ENCODE data around the gene TNIP2. TPM values are rescaled to one million over a fixed set of nuclear protein-coding genes. Genes with fewer than 3 reads are reported as not detected.
"Not testable (repeated sequence)": the region's sequence is repeated elsewhere in the genome, so short reads cannot be mapped to it uniquely, and the experiment has no call there.

Gene TNIP2
- total and polyA plus RNA-seq, 10 donors = 32.7 to 53.5 (median 47.9) TPM

DNA sequence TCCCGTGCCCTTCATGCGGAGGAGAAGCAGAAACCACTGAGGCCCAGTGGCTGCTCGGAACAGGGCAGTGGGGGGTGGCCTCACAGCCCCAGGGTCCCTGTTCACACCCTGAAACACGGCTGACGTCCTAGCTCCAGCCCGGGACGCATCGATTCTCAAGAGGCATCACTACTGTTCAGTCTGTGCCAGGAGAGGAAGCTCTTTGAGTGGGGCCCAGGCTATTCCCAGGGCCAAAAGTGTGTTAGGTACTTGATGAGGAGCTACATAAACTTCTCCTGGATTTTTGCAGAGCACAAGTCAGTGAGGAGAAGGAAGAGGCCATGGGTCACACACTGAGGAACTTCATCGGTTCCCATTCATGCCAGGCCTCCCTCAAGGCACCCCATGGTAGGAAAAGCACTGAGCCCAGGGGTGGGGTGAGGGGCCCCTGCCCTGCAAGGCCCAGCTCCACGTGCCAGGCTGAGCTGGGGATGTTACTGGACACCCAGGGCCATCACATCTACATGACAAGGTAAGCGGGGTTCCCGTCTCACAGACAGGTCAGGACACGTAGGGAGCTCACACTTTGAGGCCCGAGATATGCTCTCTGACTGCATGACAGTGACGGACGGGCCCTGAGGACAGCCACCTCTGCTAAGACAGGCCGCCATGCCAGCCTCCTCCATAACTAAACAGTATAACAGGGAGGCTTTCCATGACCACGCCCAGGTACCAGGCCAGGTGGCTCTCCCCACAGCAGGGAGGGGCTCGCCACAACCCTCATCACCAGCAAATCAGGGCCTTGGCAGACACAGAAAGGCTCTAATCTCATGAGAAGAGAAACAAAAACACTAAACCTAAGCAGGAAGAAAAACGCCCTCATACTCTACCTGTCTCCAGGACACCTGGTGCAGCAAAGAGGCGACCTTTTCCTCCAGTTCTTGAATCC is 12.4 kb downstream of the TNIP2 start:
- peak; percentile 59 for DNase-seq
- Histone ChIP-seq H3K9me3 (no peaks in the 10 kb centered on the region), H3K4me1 (peaks cover 21 to 57% (median 30%) of the 10 kb centered on the region in 6 donors), H3K27ac (peak overlapping the region in 2 of 8 donors; percentile 30 to 60), H3K36me3 (peaks cover 0 to 80% (median 54%) of the 10 kb centered on the region in 6 donors), H3K4me3 (no peak overlapping the region), H3K27me3 (replicated peaks in 1 of 7) (no peaks in the 10 kb centered on the region)
- no peak for TF ChIP-seq POLR2A (IDR thresholded peaks at IDR 0.05)
- peak in 1 of 3 donors; percentile 15 for TF ChIP-seq POLR2AphosphoS5 (IDR thresholded peaks at IDR 0.05)
- 77 to 94% (median 92%) methylated on average over 14 to 21 of the region's 21 CpGs for WGBS, 5 donors
- intact Hi-C loops (cut with DNase I; ENCODE audit: low total_unique reads) = no loop called here

DNA sequence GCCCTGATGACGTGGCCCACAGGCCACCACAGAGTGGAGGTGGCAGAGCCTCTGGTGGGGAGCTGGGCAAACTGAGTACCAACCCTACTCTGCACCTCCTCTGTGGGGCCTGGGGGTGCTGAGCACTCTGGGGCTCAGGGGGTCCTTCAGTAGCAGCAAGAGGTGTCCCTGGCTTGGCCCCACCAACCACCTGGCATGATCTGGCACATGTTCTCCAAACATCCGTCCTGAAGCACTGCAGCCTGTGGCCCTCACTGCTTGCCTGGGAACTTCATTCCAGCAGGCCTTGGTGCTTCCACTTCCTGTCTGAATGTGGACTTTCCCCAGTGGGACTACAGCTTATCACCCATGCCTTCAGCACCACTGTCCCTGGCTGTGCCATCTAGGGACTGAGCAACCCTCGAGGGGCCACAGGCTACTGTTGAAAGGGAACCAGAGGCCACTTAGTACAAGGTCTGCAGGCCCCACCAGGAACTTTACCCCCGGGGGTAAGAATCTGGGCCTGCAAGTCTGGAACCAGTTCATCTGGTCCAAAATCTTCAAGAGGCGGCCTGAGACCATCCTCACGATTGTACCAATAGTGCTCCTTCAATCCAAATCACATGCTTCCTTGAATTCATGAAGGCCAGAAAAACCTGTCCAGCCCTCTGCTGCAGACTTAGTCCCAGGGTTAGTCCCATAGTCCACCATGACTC is 13.2 kb downstream of the TNIP2 start:
- DNase-seq = no peak
- H3K4me1 ChIP-seq = peaks cover 21 to 49% (median 26%) of the 10 kb centered on the region in 6 donors
- H3K27ac ChIP-seq = peak overlapping the region in 2 of 8 donors; percentile 30 to 60
- WGBS, 5 donors = 80 to 89% (median 84%) methylated on average over 5 to 6 of the region's 6 CpGs
- no peaks in the 10 kb centered on the region for H3K9me3 ChIP-seq
- H3K27me3 ChIP-seq (replicated peaks in 1 of 7) = no peaks in the 10 kb centered on the region
- peaks cover 0 to 79% (median 54%) of the 10 kb centered on the region in 6 donors for H3K36me3 ChIP-seq
- TF ChIP-seq, protein P1, sequence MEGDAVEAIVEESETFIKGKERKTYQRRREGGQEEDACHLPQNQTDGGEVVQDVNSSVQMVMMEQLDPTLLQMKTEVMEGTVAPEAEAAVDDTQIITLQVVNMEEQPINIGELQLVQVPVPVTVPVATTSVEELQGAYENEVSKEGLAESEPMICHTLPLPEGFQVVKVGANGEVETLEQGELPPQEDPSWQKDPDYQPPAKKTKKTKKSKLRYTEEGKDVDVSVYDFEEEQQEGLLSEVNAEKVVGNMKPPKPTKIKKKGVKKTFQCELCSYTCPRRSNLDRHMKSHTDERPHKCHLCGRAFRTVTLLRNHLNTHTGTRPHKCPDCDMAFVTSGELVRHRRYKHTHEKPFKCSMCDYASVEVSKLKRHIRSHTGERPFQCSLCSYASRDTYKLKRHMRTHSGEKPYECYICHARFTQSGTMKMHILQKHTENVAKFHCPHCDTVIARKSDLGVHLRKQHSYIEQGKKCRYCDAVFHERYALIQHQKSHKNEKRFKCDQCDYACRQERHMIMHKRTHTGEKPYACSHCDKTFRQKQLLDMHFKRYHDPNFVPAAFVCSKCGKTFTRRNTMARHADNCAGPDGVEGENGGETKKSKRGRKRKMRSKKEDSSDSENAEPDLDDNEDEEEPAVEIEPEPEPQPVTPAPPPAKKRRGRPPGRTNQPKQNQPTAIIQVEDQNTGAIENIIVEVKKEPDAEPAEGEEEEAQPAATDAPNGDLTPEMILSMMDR (IDR thresholded peaks at IDR 0.05 in 8 of 11, conservative IDR thresholded peaks at IDR 0.05 in 3 of 11) = no peak
- TF ChIP-seq POLR2A (IDR thresholded peaks at IDR 0.05) (no peak), POLR2AphosphoS5 (IDR thresholded peaks at IDR 0.05) (no peak)
- H3K4me3 ChIP-seq = no peak overlapping the region
- intact Hi-C loops (cut with DNase I; ENCODE audit: low total_unique reads) = no loop called here

DNA sequence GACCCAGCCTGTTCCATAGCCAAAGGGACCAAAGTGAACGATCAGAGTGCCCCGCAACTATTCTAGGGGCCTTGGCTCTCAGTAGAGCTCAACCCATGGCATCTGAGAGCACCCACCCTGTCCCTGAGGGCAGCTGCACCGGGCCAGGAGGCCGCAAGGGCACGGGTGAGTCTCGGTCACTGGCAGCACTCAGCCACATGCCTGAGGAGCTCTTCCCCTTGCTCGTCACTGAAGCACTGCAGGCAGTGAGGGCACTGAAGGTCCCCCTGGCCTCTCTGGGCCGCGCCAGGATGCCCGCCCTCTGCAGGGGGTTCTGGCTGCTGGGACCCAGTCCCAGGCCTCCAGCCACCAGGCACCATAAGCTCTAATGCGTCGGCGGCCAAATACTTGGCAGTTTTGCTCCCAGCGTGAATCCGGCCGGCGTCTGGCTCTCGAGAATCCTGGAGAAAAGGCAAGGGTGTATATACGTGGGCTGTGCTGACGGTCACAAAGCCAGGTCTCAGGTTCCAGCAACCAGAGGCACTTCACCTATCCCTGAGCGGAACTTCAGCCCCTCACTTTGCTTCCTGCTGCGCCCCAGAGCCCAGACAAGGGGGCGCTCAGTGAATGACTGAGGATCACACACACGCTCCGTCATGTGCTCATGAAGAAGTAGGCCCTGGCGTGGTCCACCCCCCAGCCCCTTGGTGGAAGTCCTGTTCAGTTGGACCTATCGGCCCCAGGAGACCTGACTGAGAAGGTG is 13.9 kb downstream of the TNIP2 start:
- no peaks in the 10 kb centered on the region for H3K9me3 ChIP-seq
- no peaks in the 10 kb centered on the region for H3K27me3 ChIP-seq (replicated peaks in 1 of 7)
- peaks cover 0 to 72% (median 49%) of the 10 kb centered on the region in 6 donors for H3K36me3 ChIP-seq
- peak overlapping the region in 2 of 8 donors; percentile 30 to 60 for H3K27ac ChIP-seq
- intact Hi-C loops (cut with DNase I; ENCODE audit: low total_unique reads) = no loop called here
- TF ChIP-seq POLR2A (IDR thresholded peaks at IDR 0.05) (no peak), POLR2AphosphoS5 (IDR thresholded peaks at IDR 0.05) (no peak)
- TF ChIP-seq, protein P1 (IDR thresholded peaks at IDR 0.05 in 8 of 11, conservative IDR thresholded peaks at IDR 0.05 in 3 of 11) = no peak
- peaks cover 18 to 42% (median 19%) of the 10 kb centered on the region in 6 donors for H3K4me1 ChIP-seq
- H3K4me3 ChIP-seq = no peak overlapping the region
- no peak for DNase-seq
- WGBS, 5 donors = 92 to 95% (median 93%) methylated on average over 15 to 27 of the region's 27 CpGs

DNA sequence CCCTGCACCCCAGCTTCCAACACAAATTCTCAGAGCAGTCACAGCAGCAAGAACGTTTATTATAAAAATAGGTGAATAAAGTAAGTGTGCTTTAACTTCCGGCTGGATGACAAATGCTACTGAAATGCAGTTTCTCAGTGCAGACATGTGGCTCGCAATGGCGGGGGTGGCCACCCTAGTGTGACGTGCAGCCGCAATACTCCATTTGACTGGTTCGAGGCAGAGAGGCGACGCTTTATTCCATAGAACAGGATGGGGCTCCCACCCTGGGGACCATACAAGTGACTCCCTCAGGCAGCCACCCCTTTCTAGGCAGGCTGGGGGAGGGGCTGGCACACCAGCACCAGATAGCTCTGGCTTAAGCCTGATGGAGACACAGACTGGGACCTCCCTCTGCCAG is 14.5 kb downstream of the TNIP2 start:
- 86 to 96% (median 90%) methylated on average over 9 of the region's 9 CpGs for WGBS, 5 donors
- no peak overlapping the region for H3K27ac ChIP-seq
- no peaks in the 10 kb centered on the region for H3K27me3 ChIP-seq (replicated peaks in 1 of 7)
- peaks cover 0 to 65% (median 44%) of the 10 kb centered on the region in 6 donors for H3K36me3 ChIP-seq
- H3K9me3 ChIP-seq = peaks cover 0 to 4% (median 2%) of the 10 kb centered on the region in 8 donors
- DNase-seq = peak; percentile 49
- intact Hi-C loops (cut with DNase I; ENCODE audit: low total_unique reads) = no loop called here
- no peak overlapping the region for H3K4me3 ChIP-seq
- H3K4me1 ChIP-seq = peaks cover 11 to 36% (median 13%) of the 10 kb centered on the region in 6 donors
- TF ChIP-seq, protein P1 (IDR thresholded peaks at IDR 0.05 in 8 of 11, conservative IDR thresholded peaks at IDR 0.05 in 3 of 11) = no peak
- TF ChIP-seq POLR2AphosphoS5 (IDR thresholded peaks at IDR 0.05) (no peak), POLR2A (IDR thresholded peaks at IDR 0.05) (no peak)

DNA sequence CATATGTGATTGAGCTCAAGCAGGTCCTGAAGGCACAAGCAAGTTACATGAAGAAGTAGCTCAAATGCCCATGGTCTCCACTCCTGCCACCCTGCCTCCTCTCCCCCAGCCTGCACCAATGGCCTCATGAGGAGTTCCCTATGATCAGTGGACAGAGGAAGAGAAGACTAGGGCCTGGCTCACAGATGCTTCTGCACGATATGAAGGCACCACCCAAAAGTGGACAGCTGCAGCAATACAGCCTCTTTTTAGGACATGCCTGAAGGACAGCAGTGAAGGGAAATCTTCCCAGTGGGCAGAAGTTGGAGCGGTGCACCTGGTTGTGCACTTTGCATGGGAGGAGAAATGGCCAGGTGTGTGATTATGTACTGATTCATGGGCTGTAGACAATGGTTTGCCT is 17.8 kb downstream of the TNIP2 start:
- H3K4me3 ChIP-seq; H3K27ac ChIP-seq; H3K27me3 ChIP-seq (replicated peaks in 1 of 7); intact Hi-C loops (cut with DNase I; ENCODE audit: low total_unique reads): not testable (repeated sequence)
- Histone ChIP-seq H3K4me1 (peaks cover 0 to 12% (median 2%) of the 10 kb centered on the region in 6 donors), H3K36me3 (peaks cover 0 to 50% (median 26%) of the 10 kb centered on the region in 6 donors), H3K9me3 (peaks cover 0 to 17% (median 14%) of the 10 kb centered on the region in 8 donors)
- WGBS, 5 donors = 95 to 100% (median 98%) methylated on average over 2 of the region's 2 CpGs
- DNase-seq = peak; percentile 32

All from spleen (tissue), 11 donors.